Measurements from ENCODE around the gene BRIP1. TPM values are rescaled to one million over a fixed set of nuclear protein-coding genes. Genes with fewer than 3 reads are reported as not detected.

The BRIP1 gene
- total RNA-seq, 1 experiment from 2014 or later: 20.2 TPM

GRCh38 chr17:61805399-61805798 is 57.9 kb downstream of the BRIP1 start:
- no peak overlapping the region for H2AK5ac ChIP-seq (ENCODE audit: insufficient read length, low read length)
- no peak overlapping the region for H3K4ac ChIP-seq (ENCODE audit: low read depth, low read length)
- no peak overlapping the region for H4K91ac ChIP-seq (ENCODE audit: insufficient read length, low read depth, low read length)
- H2BK12ac ChIP-seq (ENCODE audit: insufficient read length, low read depth, low read length): no peak overlapping the region
- H2BK20ac ChIP-seq (ENCODE audit: low read depth, low read length, poor library complexity, severe bottlenecking): no peak overlapping the region
- H3K9me3 ChIP-seq (ENCODE audit: control insufficient read depth, low read depth, low read length): no peaks in the 10 kb centered on the region
- no peak overlapping the region for H2AFZ ChIP-seq (ENCODE audit: low read length)
- H3K4me2 ChIP-seq (ENCODE audit: insufficient read depth, insufficient read length, low read length): no peak overlapping the region
- no peak overlapping the region for H4K8ac ChIP-seq (replicated peaks; ENCODE audit: insufficient read length, low read depth, low read length)
- H3K14ac ChIP-seq (ENCODE audit: insufficient read depth, low read length): no peak overlapping the region
- no peak overlapping the region for H2BK5ac ChIP-seq (ENCODE audit: insufficient read length, low read length)
- no peak overlapping the region for H3K4me3 Mint-ChIP-seq
- no peak for TF ChIP-seq CTCF (conservative IDR thresholded peaks at IDR 0.05)
- no peak overlapping the region for H3K9ac ChIP-seq (ENCODE audit: extremely low read depth, insufficient read length, low read length)
- no peak overlapping the region for H3K56ac ChIP-seq (ENCODE audit: insufficient read length, low read depth, low read length)
- no peaks in the 10 kb centered on the region for H3K79me1 ChIP-seq (ENCODE audit: insufficient read depth, low read depth, low read length, poor library complexity, severe bottlenecking)
- no peaks in the 10 kb centered on the region for H3K9me3 Mint-ChIP-seq
- no peaks in the 10 kb centered on the region for H3K27me3 Mint-ChIP-seq (ENCODE audit: low read depth)
- peaks cover 0 to 10% (median 4%) of the 10 kb centered on the region in 3 experiments; a peak in 4 of 7 replicates for H3K36me3 Mint-ChIP-seq (ENCODE audit: insufficient read depth in 1 of 3, low read depth in 3 of 3)
- H3K79me2 ChIP-seq (ENCODE audit: insufficient read depth, low read length): no peaks in the 10 kb centered on the region
- H3K23me2 ChIP-seq (ENCODE audit: insufficient read length, low read depth, low read length, poor library complexity, severe bottlenecking): no peaks in the 10 kb centered on the region
- H3K27ac ChIP-seq (ENCODE audit: insufficient read length, low read depth, low read length): no peak overlapping the region
- no peak overlapping the region for H3K23ac ChIP-seq (ENCODE audit: insufficient read length, low read depth, low read length)
- no peaks in the 10 kb centered on the region for H4K20me1 ChIP-seq (ENCODE audit: control insufficient read depth, insufficient read depth, insufficient read length)
- H3K4me1 ChIP-seq (ENCODE audit: insufficient read depth, low read length): no peaks in the 10 kb centered on the region
- H2BK120ac ChIP-seq (ENCODE audit: low read depth, low read length, poor library complexity, severe bottlenecking): no peak overlapping the region
- H3T11ph ChIP-seq (ENCODE audit: low read length): no peak overlapping the region
- no peak for DNase-seq
- H3K18ac ChIP-seq (ENCODE audit: insufficient read length, low read depth, low read length): no peak overlapping the region
- H3K4me1 Mint-ChIP-seq: peaks cover 0 to 5% of the 10 kb centered on the region in 2 experiments; a peak in 3 of 4 replicates
- H2BK15ac ChIP-seq (ENCODE audit: low read depth, low read length): no peak overlapping the region
- WGBS (ENCODE audit: extremely low coverage, insufficient read length, low lambda C conversion rate): no CpG with 5 or more reads among the region's 1 CpG
- H4K5ac ChIP-seq (ENCODE audit: insufficient read length, low read depth, low read length): no peak overlapping the region
- H3K27ac Mint-ChIP-seq: no peak overlapping the region; a peak in 1 of 7 replicates
- H3K27me3 ChIP-seq (ENCODE audit: insufficient read depth, low read length): no peaks in the 10 kb centered on the region
